WTC11 (cell line): ENCODE measurements around the gene PTPRN2. TPM values are rescaled to one million over a fixed set of nuclear protein-coding genes. Genes with fewer than 3 reads are reported as not detected.

Source experiments
- ATAC-seq: fragments of 200-7000 bp; cut with Tn5 transposase; 2 replicates; pipeline ENCODE4 v1.10.0; 2021; ENCODE audit warnings: mild to moderate bottlenecking, moderate library complexity
- CTCF ChIA-PET: fragments of 300-600 bp; sonication (Branson Sonifier 250); formaldehyde crosslinking; loops from one replicate; lab custom pipeline; 2021; ENCODE audit warnings: antibody characterized with exemption; lab: Charles Lee
- POLR2A ChIA-PET: fragments of 350-600 bp; sonication (Branson Sonifier 250); formaldehyde crosslinking; loops from one replicate; lab custom pipeline; 2021; ENCODE audit warnings: antibody characterized with exemption; lab: Charles Lee
- DNase-seq: peaks from one replicate; pipeline ENCODE4 v3.0.0; 2021; ENCODE audit warnings: low spot score
- H3K27ac Mint-ChIP-seq: 2 replicates; pipeline ENCODE4 v1.8.0; 2021; ENCODE audit warnings: mixed read lengths
- H3K27me3 Mint-ChIP-seq: 2 replicates; pipeline ENCODE4 v1.8.0; 2021; ENCODE audit warnings: low read depth, mild to moderate bottlenecking, moderate library complexity, mixed read lengths
- H3K36me3 Mint-ChIP-seq: 2 replicates; pipeline ENCODE4 v1.8.0; 2021; ENCODE audit warnings: mixed read lengths
- H3K4me1 Mint-ChIP-seq: 2 replicates; pipeline ENCODE4 v1.8.0; 2022; ENCODE audit warnings: mixed read lengths
- H3K4me3 Mint-ChIP-seq: 2 replicates; pipeline ENCODE4 v1.8.0; 2021; ENCODE audit warnings: mild to moderate bottlenecking, moderate library complexity, mixed read lengths
- H3K9me3 Mint-ChIP-seq: 2 replicates; pipeline ENCODE4 v1.8.0; 2021; ENCODE audit warnings: mixed read lengths
- CBFB ChIP-seq: sonication (generic); formaldehyde crosslinking; IDR thresholded peaks from 2 replicates; pipeline ENCODE4 v1.8.1; 2022; ENCODE audit warnings: mild to moderate bottlenecking, low read depth, missing genetic modification reagents
- CREB1 ChIP-seq: sonication (generic); formaldehyde crosslinking; IDR thresholded peaks from 2 replicates; pipeline ENCODE4 v1.8.0; 2023; ENCODE audit warnings: mild to moderate bottlenecking, missing genetic modification reagents
- ESRRA ChIP-seq: sonication (generic); formaldehyde crosslinking; IDR thresholded peaks from 2 replicates; pipeline ENCODE4 v1.8.1; 2022; ENCODE audit warnings: mild to moderate bottlenecking, missing genetic modification reagents, borderline replicate concordance
- GRHL2 ChIP-seq: fragments of 250-450 bp; sonication (Bioruptor Pico); IDR thresholded peaks from 2 replicates; pipeline ENCODE4 v1.8.0; 2022; ENCODE audit warnings: mild to moderate bottlenecking, moderate library complexity; ENCODE audit not compliant: insufficient replicate concordance, severe bottlenecking
- MYBL2 ChIP-seq: sonication (generic); formaldehyde crosslinking; IDR thresholded peaks from 2 replicates; pipeline ENCODE4 v1.8.1; 2023; ENCODE audit warnings: mild to moderate bottlenecking, moderate library complexity, missing genetic modification reagents
- NFE2L1 ChIP-seq: sonication (generic); formaldehyde crosslinking; IDR thresholded peaks from 2 replicates; pipeline ENCODE4 v1.8.1; 2023; ENCODE audit warnings: missing genetic modification reagents
- NR1H2 ChIP-seq: sonication (generic); formaldehyde crosslinking; IDR thresholded peaks from 2 replicates; pipeline ENCODE4 v1.9.0; 2021; ENCODE audit warnings: mild to moderate bottlenecking, moderate library complexity, missing genetic modification reagents
- NR3C1 ChIP-seq: sonication (generic); formaldehyde crosslinking; conservative IDR thresholded peaks from 2 replicates; pipeline ENCODE4 v1.8.1; 2023; ENCODE audit warnings: low read depth, mild to moderate bottlenecking, missing genetic modification reagents
- PRRX2 ChIP-seq: fragments of 250-450 bp; sonication (Bioruptor Pico); IDR thresholded peaks from 2 replicates; pipeline ENCODE4 v1.8.0; 2021; ENCODE audit warnings: mild to moderate bottlenecking
- RELA ChIP-seq: sonication (generic); formaldehyde crosslinking; IDR thresholded peaks from 2 replicates; pipeline ENCODE4 v1.8.1; 2022; ENCODE audit warnings: missing genetic modification reagents, mild to moderate bottlenecking, borderline replicate concordance
- RORB ChIP-seq: fragments of 250-450 bp; sonication (Bioruptor Pico); IDR thresholded peaks from 2 replicates; pipeline ENCODE4 v1.9.0; 2021; ENCODE audit warnings: mild to moderate bottlenecking
- SOX15 ChIP-seq: fragments of 250-450 bp; sonication (Bioruptor Pico); IDR thresholded peaks from 2 replicates; pipeline ENCODE4 v1.9.0; 2021; ENCODE audit warnings: mild to moderate bottlenecking
- ZNF138 ChIP-seq: sonication (generic); formaldehyde crosslinking; conservative IDR thresholded peaks from 2 replicates; pipeline ENCODE4 v1.8.1; 2022; ENCODE audit warnings: mild to moderate bottlenecking, moderate library complexity, missing genetic modification reagents
- ZNF219 ChIP-seq: sonication (generic); formaldehyde crosslinking; IDR thresholded peaks from 2 replicates; pipeline ENCODE4 v1.8.0; 2023; ENCODE audit warnings: missing genetic modification reagents, mild to moderate bottlenecking, borderline replicate concordance
- ZNF232 ChIP-seq: sonication (generic); formaldehyde crosslinking; IDR thresholded peaks from 2 replicates; pipeline ENCODE4 v1.8.0; 2022; ENCODE audit warnings: mild to moderate bottlenecking, missing genetic modification reagents
- total RNA-seq: library from RNA; stranded (reverse); gene quantifications from 3 replicates; pipeline ENCODE4 v1.2.3, GENCODE V29; 2021
- TF ChIP-seq, protein P1 (sequence below): sonication (generic); formaldehyde crosslinking; IDR thresholded peaks from 2 replicates; pipeline ENCODE4 v1.8.0; 2023; ENCODE audit warnings: mild to moderate bottlenecking, missing genetic modification reagents
- TF ChIP-seq, protein P2 (sequence below): fragments of 250-450 bp; sonication (Bioruptor Pico); conservative IDR thresholded peaks from 2 replicates; pipeline ENCODE4 v1.9.0; 2021; ENCODE audit warnings: mild to moderate bottlenecking
- TF ChIP-seq, protein P3 (sequence below): sonication (generic); formaldehyde crosslinking; IDR thresholded peaks from 2 replicates; pipeline ENCODE4 v1.8.1; 2023; ENCODE audit warnings: mild to moderate bottlenecking, missing genetic modification reagents, borderline replicate concordance
- TF ChIP-seq, protein P4 (sequence below): fragments of 200-600 bp; IDR thresholded peaks from 2 replicates; pipeline ENCODE4 v1.8.0; 2022; ENCODE audit warnings: antibody characterized with exemption
- TF ChIP-seq, protein P5 (sequence below): sonication (generic); formaldehyde crosslinking; IDR thresholded peaks from 2 replicates; pipeline ENCODE4 v1.8.0; 2023; ENCODE audit warnings: missing genetic modification reagents
- TF ChIP-seq, protein P6 (sequence below): fragments of 250-450 bp; sonication (Bioruptor Pico); IDR thresholded peaks from 2 replicates; pipeline ENCODE4 v2.1.2; 2022; ENCODE audit warnings: mild to moderate bottlenecking, moderate library complexity
- TF ChIP-seq, protein P7 (sequence below): sonication (generic); formaldehyde crosslinking; IDR thresholded peaks from 2 replicates; pipeline ENCODE4 v1.8.0; 2022; ENCODE audit warnings: mild to moderate bottlenecking, missing genetic modification reagents

The PTPRN2 gene
- total RNA-seq, 1 experiment from 2014 or later = 4.7 TPM

DNA sequence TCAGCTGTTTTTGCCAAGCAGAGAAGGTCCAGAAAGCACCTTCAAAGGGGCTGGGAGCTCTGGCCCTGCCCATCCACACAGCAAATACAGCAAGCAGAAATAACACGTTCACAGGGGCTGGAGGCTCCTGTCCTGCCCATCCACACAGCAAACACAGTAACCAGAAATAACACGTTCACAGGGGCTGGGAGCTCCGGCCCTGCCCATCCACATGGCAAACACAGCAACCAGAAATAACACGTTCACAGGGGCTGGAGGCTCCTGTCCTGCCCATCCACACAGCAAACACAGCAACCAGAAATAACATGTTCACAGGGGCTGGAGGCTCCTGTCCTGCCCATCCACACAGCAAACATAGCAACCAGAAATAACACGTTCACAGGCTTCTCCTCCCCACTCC lies 558.1 kb downstream of the PTPRN2 start (continued):
- TF ChIP-seq MYBL2 (CRISPR knock-in tag) (no peak), SOX15 (CRISPR knock-in tag) (no peak), PRRX2 (no peak), ZNF219 (CRISPR knock-in tag) (no peak), CBFB (CRISPR knock-in tag) (no peak), ESRRA (CRISPR knock-in tag) (no peak)
- TF ChIP-seq, protein P1, sequence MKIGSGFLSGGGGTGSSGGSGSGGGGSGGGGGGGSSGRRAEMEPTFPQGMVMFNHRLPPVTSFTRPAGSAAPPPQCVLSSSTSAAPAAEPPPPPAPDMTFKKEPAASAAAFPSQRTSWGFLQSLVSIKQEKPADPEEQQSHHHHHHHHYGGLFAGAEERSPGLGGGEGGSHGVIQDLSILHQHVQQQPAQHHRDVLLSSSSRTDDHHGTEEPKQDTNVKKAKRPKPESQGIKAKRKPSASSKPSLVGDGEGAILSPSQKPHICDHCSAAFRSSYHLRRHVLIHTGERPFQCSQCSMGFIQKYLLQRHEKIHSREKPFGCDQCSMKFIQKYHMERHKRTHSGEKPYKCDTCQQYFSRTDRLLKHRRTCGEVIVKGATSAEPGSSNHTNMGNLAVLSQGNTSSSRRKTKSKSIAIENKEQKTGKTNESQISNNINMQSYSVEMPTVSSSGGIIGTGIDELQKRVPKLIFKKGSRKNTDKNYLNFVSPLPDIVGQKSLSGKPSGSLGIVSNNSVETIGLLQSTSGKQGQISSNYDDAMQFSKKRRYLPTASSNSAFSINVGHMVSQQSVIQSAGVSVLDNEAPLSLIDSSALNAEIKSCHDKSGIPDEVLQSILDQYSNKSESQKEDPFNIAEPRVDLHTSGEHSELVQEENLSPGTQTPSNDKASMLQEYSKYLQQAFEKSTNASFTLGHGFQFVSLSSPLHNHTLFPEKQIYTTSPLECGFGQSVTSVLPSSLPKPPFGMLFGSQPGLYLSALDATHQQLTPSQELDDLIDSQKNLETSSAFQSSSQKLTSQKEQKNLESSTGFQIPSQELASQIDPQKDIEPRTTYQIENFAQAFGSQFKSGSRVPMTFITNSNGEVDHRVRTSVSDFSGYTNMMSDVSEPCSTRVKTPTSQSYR (CRISPR knock-in tag) = no peak

DNA sequence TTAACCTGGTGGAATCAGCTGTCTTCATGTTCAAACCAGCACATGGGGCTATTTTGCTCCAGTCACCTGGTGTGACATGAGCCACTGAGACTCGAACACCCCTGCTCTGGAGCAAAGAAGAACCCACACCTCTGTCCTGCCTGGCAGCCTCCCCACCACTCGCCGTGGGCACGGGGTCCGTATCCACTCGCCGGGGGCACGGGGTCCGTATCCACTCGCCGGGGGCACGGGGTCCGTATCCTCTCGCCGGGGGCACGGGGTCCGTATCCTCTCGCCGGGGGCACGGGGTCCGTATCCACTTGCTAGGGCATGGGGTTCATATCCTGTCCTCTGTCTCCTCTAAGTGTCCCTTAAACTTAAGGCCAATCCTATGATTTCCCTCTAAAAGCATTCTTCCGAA lies 558.7 kb downstream of the PTPRN2 start:
- no peak for TF ChIP-seq NR3C1 (CRISPR knock-in tag)
- TF ChIP-seq NR1H2 = no peak
- TF ChIP-seq SOX15 (CRISPR knock-in tag) = no peak
- no peak for TF ChIP-seq ZNF232 (CRISPR knock-in tag)
- TF ChIP-seq, protein P2, sequence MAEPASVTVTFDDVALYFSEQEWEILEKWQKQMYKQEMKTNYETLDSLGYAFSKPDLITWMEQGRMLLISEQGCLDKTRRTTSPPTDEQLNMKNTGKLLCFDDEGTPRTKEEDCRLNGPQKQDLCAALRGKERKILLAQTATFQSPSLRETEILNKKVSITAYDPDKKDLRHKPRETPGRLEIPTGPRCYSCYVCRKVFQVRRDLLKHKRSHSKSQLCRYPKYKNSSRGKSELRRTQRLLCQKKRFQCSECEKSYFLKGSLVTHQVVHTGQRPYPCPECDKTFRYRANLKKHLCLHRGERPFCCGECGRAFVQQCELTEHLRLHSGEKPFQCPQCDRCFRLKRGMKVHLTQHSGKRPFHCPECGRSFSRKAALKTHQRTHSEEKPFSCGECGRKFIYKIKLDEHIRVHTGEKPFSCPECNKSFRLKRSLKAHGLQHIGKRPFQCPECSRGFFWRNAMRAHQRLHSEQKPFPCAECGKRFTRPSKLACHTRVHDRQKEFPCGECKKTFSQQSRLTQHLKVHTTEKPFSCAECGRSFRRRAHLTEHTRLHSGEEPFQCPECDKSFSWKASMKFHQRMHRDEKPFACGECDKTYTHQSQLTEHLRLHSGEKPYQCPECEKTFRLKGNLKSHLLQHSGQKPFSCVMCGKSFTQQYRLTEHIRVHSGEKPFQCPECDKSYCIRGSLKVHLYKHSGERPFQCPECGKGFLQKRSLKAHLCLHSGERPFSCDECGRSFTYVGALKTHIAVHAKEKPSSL (CRISPR knock-in tag) = no peak
- TF ChIP-seq ZNF138 (CRISPR knock-in tag) = no peak
- TF ChIP-seq, protein P3, sequence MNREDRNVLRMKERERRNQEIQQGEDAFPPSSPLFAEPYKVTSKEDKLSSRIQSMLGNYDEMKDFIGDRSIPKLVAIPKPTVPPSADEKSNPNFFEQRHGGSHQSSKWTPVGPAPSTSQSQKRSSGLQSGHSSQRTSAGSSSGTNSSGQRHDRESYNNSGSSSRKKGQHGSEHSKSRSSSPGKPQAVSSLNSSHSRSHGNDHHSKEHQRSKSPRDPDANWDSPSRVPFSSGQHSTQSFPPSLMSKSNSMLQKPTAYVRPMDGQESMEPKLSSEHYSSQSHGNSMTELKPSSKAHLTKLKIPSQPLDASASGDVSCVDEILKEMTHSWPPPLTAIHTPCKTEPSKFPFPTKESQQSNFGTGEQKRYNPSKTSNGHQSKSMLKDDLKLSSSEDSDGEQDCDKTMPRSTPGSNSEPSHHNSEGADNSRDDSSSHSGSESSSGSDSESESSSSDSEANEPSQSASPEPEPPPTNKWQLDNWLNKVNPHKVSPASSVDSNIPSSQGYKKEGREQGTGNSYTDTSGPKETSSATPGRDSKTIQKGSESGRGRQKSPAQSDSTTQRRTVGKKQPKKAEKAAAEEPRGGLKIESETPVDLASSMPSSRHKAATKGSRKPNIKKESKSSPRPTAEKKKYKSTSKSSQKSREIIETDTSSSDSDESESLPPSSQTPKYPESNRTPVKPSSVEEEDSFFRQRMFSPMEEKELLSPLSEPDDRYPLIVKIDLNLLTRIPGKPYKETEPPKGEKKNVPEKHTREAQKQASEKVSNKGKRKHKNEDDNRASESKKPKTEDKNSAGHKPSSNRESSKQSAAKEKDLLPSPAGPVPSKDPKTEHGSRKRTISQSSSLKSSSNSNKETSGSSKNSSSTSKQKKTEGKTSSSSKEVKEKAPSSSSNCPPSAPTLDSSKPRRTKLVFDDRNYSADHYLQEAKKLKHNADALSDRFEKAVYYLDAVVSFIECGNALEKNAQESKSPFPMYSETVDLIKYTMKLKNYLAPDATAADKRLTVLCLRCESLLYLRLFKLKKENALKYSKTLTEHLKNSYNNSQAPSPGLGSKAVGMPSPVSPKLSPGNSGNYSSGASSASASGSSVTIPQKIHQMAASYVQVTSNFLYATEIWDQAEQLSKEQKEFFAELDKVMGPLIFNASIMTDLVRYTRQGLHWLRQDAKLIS (CRISPR knock-in tag) = no peak
- TF ChIP-seq, protein P4, sequence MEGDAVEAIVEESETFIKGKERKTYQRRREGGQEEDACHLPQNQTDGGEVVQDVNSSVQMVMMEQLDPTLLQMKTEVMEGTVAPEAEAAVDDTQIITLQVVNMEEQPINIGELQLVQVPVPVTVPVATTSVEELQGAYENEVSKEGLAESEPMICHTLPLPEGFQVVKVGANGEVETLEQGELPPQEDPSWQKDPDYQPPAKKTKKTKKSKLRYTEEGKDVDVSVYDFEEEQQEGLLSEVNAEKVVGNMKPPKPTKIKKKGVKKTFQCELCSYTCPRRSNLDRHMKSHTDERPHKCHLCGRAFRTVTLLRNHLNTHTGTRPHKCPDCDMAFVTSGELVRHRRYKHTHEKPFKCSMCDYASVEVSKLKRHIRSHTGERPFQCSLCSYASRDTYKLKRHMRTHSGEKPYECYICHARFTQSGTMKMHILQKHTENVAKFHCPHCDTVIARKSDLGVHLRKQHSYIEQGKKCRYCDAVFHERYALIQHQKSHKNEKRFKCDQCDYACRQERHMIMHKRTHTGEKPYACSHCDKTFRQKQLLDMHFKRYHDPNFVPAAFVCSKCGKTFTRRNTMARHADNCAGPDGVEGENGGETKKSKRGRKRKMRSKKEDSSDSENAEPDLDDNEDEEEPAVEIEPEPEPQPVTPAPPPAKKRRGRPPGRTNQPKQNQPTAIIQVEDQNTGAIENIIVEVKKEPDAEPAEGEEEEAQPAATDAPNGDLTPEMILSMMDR = no peak
- TF ChIP-seq, protein P5, sequence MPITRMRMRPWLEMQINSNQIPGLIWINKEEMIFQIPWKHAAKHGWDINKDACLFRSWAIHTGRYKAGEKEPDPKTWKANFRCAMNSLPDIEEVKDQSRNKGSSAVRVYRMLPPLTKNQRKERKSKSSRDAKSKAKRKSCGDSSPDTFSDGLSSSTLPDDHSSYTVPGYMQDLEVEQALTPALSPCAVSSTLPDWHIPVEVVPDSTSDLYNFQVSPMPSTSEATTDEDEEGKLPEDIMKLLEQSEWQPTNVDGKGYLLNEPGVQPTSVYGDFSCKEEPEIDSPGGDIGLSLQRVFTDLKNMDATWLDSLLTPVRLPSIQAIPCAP = no peak
- TF ChIP-seq, protein P6, sequence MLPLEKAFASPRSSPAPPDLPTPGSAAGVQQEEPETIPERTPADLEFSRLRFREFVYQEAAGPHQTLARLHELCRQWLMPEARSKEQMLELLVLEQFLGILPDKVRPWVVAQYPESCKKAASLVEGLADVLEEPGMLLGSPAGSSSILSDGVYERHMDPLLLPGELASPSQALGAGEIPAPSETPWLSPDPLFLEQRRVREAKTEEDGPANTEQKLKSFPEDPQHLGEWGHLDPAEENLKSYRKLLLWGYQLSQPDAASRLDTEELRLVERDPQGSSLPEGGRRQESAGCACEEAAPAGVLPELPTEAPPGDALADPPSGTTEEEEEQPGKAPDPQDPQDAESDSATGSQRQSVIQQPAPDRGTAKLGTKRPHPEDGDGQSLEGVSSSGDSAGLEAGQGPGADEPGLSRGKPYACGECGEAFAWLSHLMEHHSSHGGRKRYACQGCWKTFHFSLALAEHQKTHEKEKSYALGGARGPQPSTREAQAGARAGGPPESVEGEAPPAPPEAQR = no peak
- TF ChIP-seq NFE2L1 (CRISPR knock-in tag) = no peak
- TF ChIP-seq RORB = no peak
- TF ChIP-seq CREB1 = no peak
- TF ChIP-seq RELA = no peak
- TF ChIP-seq GRHL2 (CRISPR knock-in tag) = no peak
- TF ChIP-seq, protein P7, sequence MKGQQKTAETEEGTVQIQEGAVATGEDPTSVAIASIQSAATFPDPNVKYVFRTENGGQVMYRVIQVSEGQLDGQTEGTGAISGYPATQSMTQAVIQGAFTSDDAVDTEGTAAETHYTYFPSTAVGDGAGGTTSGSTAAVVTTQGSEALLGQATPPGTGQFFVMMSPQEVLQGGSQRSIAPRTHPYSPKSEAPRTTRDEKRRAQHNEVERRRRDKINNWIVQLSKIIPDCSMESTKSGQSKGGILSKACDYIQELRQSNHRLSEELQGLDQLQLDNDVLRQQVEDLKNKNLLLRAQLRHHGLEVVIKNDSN (CRISPR knock-in tag) = no peak
- TF ChIP-seq, all 79 proteins: peak for 0
- no peak overlapping the region for H3K27ac Mint-ChIP-seq
- peaks cover 10% of the 10 kb centered on the region for H3K27me3 Mint-ChIP-seq
- CTCF ChIA-PET = no interaction called here
- no peak for ATAC-seq
- H3K36me3 Mint-ChIP-seq = peaks cover 51% of the 10 kb centered on the region
- no peak overlapping the region for H3K4me3 Mint-ChIP-seq
- H3K4me1 Mint-ChIP-seq = no peaks in the 10 kb centered on the region
- POLR2A ChIA-PET = no interaction called here
- no peak for DNase-seq
- H3K9me3 Mint-ChIP-seq = peaks cover 59% of the 10 kb centered on the region
